Subcutaneous adipose tissue (tissue), 4 donors: ENCODE results near the gene STAT5A. TPM values are rescaled to one million over a fixed set of nuclear protein-coding genes. Genes with fewer than 3 reads are reported as not detected.

Experiments
- total RNA-seq, 4 donors: library from RNA; depleted of rRNA; stranded (reverse); fragments of >200 nt; gene quantifications; one replicate each; pipeline ENCODE4 v1.1.0, GENCODE V29; 2016
- TF ChIP-seq, protein P1 (sequence below): fragments of 450-650 bp; IDR thresholded peaks from one replicate; pipeline ENCODE4 v1.5.1; 2016; ENCODE audit warnings: low read depth, mild to moderate bottlenecking, control low read depth, antibody characterized with exemption, moderate library complexity

Gene STAT5A
- total RNA-seq, 4 donors from 2014 or later: 158 to 721 (median 285) TPM

DNA sequence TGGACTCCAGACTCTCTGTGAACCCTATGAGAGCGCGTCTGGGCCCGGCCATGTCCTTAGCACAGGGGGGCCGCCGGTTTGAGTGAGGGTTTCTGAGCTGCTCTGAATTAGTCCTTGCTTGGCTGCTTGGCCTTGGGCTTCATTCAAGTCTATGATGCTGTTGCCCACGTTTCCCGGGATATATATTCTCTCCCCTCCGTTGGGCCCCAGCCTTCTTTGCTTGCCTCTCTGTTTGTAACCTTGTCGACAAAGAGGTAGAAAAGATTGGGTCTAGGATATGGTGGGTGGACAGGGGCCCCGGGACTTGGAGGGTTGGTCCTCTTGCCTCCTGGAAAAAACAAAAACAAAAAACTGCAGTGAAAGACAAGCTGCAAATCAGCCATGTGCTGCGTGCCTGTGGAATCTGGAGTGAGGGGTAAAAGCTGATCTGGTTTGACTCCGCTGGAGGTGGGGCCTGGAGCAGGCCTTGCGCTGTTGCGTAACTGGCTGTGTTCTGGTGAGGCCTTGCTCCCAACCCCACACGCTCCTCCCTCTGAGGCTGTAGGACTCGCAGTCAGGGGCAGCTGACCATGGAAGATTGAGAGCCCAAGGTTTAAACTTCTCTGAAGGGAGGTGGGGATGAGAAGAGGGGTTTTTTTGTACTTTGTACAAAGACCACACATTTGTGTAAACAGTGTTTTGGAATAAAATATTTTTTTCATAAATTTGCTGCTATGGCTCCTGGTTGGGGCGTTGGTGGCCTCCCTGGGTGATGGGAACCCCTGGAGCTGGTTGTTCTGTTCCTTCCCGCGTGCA lies 23.1 kb downstream of the STAT5A start:
- TF ChIP-seq, protein P1, sequence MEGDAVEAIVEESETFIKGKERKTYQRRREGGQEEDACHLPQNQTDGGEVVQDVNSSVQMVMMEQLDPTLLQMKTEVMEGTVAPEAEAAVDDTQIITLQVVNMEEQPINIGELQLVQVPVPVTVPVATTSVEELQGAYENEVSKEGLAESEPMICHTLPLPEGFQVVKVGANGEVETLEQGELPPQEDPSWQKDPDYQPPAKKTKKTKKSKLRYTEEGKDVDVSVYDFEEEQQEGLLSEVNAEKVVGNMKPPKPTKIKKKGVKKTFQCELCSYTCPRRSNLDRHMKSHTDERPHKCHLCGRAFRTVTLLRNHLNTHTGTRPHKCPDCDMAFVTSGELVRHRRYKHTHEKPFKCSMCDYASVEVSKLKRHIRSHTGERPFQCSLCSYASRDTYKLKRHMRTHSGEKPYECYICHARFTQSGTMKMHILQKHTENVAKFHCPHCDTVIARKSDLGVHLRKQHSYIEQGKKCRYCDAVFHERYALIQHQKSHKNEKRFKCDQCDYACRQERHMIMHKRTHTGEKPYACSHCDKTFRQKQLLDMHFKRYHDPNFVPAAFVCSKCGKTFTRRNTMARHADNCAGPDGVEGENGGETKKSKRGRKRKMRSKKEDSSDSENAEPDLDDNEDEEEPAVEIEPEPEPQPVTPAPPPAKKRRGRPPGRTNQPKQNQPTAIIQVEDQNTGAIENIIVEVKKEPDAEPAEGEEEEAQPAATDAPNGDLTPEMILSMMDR: no peak

DNA sequence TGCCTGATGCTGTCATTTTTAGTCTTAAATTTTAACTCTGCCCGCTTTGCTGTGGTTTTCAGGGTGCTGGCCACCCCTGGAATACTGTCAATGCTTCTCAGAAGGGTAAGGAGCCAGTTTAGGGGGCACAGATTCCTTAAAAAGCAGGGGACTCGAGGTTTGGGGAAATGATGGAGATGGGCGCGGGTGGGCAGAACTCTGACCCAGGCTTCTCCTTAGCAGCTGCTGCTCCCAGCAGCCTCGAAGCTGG lies 23.7 kb downstream of the STAT5A start:
- TF ChIP-seq, protein P1: no peak

DNA sequence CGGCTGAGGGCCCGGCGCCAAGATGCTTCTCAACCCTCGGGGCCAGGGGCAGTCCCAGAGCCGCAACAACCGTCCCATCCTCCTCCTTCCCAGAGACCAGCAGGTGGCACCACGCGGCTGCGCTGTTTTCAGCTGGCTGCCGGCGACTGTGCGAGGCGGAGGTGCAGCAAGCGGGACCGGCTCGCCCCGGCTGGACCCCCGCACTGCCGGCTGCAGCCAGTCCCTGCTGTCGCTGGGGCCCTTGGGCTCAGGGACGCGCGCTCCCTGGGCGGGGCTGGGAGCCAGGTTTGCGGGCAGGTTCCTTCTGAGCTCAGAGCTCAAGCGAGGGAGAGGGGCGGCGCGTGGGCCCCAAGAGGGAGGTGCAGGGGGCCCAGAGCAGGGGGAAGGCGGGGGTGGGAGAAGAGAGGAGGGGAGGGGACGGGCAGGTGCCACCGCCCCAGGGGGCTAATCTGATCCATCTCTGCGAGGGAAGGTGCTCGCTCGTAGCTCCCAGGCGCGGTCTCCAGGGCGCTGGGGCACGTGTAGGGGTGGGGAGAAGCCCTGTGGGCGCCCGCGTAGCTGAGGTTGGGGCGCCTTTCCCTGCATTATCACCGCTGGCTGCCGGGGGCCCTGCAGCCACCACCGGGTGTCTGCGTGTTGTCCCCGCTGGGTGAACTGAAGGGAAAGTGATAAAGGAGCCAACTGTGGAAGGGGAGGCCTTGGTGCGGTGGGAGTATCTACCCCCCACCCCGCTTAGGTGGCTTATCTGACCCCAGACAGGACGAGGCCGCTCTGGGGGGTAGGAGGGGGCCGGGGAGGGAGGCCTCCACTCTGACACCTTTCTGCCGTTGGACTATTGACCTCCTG lies 24.2 kb downstream of the STAT5A start:
- TF ChIP-seq, protein P1: no peak

DNA sequence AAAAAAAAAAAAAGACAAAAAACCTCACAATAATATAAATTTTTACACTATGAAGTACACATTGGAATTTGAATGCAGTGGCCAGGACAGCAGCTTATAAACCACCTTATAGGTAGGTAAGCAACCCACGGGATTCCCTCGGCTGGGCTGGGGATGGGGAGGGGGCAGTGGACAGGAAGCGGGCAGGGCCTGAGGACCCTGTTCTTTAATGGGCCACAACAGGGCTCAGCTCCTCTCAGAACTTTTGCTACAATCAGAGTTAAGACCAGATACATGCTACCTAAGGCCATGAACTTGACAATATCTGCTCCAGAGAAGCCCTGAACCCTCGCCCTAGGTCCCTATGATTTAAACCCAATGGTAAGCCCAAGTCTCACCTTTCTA lies 25.1 kb downstream of the STAT5A start:
- TF ChIP-seq, protein P1: no peak

DNA sequence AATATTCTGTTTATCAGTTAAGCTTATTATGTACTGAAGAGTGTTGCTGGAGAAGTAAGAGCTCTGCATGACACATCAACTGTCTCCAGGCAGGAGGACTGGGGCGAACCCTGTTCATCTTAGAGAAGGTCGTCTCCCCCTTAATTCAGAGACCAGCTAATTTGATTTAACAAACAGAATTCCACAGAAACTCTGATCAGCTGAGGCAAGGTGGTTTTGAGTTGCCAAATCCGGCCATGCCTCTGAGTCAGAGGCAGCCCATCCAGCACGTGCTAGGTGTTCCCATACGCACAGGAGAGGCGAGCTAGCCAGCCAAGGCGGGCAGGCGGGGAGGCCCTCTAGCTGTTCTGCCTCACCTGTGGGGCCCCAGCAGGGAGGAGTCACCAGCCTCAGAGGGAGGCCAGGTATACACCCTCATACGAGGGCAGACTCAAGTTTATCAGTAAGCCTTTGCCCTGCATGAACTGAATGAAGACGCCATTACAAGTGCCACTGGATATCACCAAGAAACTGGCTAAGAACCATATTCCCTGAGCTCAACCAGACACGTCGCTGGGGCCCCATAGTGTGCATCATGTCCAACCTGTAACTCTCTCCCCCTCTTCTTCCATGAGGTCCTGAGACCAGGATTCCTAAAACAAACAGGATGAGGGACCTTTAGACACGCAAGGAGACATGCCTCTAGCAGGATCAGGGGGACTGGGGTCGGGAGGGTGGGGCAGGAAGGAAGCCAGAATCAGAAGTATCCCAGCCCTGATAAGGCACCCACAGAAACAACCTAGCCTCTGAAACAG lies 25.7 kb downstream of the STAT5A start:
- TF ChIP-seq, protein P1: no peak

DNA sequence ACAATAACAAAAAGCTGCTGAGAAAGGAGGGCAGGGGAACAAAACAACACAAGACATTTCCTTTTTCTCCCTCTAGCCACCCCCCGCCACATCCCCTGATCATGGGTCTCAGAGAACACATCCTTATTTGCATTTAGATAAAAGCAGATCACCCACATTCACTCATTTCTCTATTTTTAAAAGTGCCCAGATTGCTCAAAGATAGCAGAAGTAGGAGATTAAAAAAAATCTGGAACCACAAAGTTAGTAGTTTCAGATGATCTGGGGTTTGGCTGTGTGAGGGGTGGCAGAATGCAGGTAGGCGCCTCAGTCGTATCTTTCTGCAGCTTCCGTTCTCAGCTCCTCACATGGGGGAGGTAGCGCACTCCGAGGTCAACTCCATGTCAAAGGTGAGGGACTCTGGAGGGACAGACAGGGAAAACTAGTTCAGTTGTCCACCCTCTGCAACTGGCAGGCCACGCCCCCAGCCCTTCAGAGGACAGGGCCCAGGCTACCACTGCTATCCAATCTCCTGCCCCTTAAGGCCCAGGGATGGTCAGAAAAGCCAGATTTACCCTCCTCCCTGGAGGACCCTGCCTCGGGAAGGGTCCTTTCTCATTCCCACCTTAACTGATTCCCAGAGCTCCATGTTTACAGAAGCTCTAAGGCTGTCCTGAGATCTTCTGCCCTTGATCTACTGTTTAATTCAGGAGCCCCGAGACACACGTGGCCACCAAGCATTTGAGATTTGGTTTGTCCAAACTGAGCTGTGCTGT lies 27.3 kb downstream of the STAT5A start:
- TF ChIP-seq, protein P1: no peak
